GM21381 (cell line): ENCODE measurements around the gene RP9.
A peak's percentile ranks its signal among the peaks of the same experiment; 100 is the strongest.

ENCODE experiments used
- ATAC-seq: cut with Tn5 transposase; IDR thresholded peaks from one replicate; pipeline ENCODE4 v1.9.1; 2021; ENCODE audit warnings: mild to moderate bottlenecking, moderate library complexity; ENCODE audit not compliant: unreplicated experiment

Gene RP9, protein sequence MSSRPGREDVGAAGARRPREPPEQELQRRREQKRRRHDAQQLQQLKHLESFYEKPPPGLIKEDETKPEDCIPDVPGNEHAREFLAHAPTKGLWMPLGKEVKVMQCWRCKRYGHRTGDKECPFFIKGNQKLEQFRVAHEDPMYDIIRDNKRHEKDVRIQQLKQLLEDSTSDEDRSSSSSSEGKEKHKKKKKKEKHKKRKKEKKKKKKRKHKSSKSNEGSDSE

DNA sequence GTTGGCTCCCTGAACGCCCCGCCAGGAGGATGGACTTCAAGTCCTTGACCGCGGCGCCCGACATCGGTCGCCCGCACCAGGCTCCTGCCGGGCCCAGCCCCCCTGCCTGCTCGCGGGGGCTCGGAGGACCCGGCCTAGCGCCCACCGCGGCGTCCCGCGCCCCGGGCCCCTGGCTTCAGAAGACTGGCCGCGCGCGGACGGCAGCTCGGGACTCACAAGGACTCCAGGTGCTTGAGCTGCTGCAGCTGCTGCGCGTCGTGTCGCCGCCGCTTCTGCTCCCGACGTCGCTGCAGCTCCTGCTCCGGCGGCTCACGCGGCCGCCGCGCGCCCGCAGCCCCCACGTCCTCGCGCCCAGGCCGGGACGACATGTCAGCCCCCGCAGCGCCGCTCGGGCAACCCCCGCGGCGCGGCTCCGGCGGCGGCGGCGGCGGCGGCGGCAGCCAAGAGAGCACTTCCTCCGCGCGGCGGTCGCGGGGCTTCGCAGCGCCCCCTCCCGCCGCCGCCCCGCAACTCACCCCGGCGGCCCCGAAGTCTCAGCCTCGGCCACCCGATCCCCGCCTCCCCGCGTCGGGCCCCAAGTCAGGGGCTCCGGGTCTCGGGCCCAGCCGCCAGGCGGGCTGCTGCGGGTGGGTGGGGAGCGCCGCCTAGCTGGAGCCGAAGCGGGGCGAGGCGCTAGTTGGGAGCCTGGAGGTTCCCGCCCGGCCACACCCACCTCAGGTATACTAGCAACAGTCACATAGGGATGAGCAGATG, at the start of gene RP9:
RP9 (minus strand) TSS at position 400 of the 753 bp plus-strand sequence; CDS start at position 368, 32 bp downstream.
- ATAC-seq: peak; percentile 89

DNA sequence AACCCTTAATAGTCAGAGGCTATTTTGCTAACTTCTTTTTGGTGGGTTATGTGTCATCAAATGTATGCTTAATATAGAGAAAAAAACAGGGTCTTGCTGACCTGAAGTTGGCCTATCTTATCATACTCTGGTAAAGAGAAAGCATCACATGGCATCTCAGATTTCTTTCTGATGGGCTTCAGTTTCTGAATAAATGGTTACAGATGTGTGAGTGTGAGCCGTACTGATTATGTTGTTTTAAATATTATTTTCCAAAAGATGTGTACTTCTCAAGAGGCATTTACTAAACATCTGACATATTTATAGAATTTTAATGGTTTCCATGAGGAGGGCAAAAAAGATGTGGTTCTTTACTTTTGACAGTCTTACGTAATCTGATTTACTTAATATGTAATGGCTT, 48.6 kb upstream of the RP9 start:
- no peak for ATAC-seq

DNA sequence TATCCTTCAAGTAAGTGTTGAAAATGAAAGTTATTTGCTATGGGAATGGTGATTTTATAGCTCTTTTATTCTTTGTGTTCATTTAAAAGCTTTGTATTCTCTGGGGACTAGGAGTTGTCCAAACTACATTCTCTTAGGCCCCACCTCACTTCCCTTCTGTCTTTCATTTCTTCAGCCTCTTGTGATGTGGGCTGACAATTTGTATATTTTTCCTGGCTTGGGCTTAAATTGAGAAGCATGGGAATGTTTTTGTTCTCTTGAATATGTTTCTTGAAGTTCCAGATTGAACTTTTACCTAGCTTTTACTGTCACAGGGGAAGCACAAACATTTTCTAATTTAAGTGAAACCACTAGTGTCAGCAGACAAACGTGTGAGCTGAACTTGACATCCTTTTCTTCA, 48.1 kb upstream of the RP9 start:
- ATAC-seq: no peak

DNA sequence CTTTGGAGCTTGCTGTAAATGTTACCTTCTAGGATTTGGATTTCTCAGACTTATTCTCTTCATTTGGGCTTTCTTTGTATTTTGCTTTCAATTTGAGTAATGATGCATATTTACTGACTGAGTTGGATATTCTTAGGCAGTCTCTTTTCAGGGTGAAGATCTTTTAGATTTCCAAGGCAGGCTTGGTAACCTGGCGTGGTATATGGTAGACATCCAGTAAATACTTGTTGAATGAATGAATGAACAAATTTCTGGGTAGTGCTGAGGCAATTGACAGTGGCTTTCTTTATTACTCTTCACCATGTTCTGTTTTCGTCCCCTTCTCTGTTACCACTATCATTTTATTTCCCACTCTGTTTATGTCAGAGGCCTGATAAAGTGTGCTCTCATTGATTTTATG, 47.2 kb upstream of the RP9 start:
- ATAC-seq: no peak

DNA sequence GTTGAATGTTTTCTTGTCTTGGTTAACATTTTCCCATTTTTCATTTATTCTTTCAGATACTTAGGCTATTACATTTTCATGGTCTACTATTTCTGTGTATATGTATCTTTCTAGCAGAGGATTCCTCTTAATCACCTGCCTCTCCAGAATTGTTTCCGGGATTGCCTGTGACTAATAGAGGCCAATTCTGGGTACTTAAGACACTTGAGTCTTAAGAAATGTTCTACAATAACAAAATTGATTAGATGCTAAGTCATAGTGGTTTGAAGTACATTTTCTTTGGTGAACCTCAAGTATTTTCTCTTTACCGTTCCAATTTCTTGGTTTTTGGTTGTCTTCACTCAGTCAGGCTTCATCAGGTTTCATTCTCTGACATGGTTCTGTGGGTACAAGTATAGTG, 46.6 kb upstream of the RP9 start:
- no peak for ATAC-seq

DNA sequence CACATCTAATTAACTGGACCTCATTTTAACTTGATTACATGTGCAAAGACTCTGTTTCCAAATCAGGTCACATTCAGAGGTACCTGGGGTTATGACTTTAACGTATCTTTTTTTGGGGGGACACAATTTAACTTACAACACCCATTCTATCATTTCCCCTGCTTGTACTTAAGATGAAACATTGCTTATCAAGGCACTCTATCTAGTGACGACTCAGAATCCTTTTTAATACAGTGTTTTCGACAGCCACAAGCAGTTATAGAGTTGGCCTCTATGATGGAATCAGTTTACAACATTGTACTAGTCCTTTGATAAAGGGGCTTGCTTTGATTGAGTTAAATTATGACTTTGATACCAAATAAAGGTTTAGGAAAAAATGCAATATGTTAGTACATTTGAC, 42.9 kb upstream of the RP9 start:
- no peak for ATAC-seq

DNA sequence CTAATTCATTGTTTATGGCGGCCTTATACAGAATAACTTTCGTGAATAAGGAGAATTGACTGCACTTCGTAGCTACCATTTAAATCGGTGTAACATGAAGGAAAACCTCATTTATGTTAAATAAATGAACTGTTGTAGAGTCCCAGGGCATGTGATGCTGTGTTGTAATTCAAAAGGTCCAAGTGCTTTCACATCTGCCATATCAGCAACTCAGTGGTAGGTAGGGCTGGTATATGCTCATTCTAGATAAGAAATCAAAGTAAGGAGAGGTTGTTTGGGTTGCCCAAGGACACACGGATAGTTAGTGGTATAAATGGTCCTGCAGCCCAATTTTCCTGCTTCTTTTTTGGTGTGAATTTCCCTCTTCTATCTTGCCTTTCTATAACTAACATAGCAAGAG, 36.0 kb upstream of the RP9 start:
- no peak for ATAC-seq

DNA sequence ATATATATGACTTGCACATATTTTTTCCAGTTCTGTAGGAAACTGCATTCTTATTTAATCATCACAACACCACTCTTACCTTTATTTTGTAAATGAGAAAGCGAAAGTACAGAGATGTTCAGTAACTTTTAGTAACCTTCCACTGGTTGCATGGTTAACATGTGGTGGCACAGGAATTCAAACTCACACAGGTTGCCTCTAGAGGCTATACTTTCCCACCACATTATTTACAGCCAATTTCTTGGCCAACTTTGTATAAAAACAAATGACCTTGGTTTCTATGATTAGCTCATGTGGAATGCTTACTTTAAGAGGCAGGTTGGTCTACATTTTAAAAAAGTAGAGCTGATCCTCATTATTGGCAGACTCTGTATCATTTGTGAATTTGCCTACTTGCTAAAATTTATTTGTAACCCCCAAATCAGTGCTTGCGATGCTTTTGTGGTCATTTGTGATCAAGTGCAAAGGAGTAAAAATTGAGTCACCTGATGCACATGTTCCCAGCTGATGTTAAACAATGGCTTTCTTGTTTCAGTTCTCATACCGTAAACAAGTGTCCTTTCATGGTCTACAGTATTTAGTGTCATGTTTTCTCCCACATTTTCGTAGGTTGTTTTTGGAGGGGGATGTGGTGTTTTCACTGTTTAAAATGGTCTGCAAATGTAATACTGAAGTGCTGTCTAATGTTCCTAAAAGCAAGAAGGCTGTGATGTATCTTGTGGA, 35.0 kb upstream of the RP9 start:
- ATAC-seq: no peak

DNA sequence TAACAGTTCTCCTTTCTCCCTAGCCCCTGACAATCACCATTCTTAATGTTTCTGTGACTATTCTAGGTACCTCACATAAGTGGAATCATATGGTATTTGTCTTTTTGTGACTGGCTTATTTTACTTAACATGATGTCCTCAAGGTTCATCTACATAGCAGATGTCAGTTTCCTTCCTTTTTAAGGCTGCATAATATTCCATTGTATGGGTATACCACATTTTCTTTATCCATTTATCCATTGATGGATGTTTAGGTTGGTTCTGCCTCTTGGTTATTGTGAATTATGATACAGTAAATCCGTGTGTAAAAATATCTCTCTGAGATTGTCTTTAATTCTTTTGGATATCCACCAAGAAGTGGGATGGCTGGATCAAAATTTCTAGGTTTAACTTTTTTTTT, 33.4 kb upstream of the RP9 start:
- ATAC-seq: no peak

DNA sequence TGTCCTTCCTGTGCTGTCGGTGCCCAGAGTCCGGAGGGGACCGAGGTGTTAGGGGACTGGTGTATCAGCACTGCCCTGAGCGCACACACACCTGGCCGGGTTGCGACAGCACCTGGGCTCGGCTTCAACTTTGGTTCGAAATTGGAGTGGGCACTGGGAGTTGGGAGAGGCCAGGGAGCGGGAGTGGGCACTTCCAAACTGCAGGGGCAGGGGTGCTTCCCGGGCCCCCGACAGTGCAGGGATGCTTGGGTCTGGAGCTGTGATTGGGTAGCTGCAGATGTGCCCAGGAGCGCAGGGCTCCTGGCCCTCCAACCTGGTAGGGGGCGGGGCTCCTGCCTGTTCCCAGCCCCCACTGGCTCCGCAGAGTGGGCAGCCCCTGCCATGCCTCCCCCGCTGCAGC, 27.9 kb upstream of the RP9 start:
- ATAC-seq: no peak

DNA sequence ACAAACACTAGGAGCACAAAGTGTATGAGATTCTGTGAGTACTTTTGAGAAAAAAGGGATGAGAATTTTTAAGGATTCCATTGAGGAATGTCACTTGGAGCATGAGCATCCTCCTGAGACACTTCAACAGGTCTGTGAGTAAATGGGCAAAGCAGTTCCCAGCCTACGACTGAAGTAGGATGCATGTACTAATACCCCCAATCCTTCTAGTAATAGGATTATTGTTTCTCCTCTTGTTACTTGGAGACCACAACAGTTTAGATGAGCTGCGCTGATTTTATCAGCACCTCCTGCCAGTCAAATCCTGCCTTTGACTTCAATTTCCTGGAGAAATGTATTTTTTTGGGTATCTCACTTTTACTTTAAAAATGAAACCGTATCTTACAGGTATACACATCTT, 21.0 kb upstream of the RP9 start:
- no peak for ATAC-seq

DNA sequence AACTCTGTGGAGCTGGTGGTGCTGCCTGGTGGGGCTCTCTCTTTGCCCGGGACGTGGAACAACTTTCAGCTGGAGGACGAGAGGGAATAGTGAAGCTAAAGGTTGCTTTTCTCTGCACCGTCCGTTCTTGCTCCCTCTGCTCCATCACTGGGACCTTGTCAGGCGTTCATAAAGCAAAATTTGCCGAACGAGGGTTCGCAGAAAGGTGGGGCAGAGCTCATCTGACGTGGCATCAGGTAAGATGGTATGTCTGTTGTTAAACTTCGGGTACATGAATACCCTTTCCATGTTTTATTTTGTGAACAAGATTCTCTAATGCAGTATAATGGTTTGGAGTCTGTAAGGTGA, 20.6 kb upstream of the RP9 start:
- ATAC-seq: no peak

DNA sequence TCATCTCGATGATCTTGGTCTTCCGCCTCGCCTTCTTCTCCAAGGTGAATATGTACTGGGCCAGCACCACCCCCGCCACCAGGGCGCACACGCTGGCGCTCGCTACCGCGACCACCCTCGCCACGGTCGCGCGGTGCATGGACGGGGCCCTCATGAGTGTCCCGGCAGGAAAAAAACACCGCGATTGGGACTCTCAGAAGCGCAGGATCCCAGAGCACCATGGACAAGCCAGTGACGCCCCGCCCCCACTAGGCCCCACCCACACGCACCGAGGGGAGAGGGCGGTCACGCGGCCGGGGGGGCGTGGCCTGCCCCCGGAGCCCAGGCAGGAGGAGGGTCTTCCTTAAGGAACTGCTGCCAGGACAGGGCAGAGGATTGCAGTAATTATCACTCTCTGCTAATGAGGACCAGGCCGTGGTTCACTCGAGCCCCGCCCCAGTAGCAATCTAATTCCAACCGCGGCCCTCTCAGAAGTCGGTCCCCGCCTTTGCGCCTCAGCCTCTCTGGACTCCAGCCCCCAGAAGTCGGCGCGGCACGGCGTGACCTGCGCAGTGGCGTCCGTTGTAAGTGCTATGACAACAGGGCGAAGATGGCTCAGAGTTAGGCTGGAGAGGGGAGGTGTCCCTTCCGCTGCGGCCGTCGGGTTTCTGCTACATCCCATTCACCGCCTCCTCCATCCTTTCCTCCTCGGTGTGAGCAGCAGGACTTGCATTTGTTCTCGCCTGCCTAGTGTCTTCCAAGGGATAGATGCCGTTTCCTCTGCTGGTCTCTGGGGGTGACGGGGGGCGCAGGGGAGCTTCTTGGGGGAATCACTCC, 20.0 kb upstream of the RP9 start, which contains the start of gene BBS9:
BBS9 (plus strand) TSS at position 575 of the 816 bp plus-strand sequence. CDS start 16,689 bp downstream, outside the sequence.
- peak; percentile 99 for ATAC-seq

DNA sequence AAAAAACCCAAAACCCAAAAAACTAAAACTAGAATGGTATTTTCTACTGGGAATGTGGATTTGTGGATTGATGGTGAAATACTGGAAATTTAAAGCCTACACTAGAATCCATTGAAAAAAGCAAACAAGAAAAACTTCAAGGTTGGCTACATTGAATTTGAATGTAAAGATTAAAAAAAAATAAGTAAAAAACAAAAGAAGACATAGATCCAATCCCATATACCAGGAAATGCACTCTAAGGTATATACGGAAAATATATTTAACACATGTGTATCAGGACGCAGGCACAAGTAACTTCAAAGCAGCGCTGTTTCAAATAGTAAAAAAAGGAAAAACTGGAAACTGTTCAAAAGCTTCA, 19.4 kb upstream of the RP9 start:
- ATAC-seq: no peak

DNA sequence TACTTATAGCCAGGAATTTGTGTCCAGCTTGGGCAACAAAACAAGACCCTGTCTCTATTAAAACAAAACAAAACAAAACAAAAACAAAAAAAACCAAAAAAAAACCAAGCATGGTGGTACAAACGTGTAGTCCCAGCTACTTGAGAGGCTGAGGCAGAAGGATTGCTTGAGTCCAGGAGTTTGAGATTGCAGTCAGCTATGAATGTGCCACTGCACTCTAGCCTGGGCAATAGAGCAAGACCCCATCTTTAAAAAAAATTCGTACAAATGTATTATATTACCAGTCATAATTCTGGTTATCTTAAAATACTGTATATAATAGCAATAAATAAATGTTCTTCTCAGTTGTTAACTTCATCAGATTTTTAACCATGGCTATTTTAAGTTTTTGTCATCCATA, 17.9 kb upstream of the RP9 start:
- ATAC-seq: no peak

DNA sequence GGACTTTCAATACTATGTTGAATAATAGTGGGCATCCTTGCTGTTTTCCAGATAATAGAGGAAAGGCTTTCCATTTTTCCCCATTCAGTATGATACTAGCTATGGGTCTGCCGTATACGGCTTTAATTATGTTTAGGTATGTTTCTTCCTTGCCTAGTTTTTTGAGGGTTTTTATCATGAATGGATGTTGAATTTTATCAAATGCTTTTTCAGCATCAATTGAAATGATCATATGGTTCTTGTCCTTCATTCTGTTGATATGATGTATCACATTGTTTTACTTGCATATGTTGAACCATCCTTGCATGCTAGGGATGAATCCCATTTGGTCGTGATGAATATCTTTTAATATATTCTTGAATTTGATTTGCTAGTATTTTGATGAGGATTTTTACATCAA, 9.2 kb upstream of the RP9 start:
- no peak for ATAC-seq

DNA sequence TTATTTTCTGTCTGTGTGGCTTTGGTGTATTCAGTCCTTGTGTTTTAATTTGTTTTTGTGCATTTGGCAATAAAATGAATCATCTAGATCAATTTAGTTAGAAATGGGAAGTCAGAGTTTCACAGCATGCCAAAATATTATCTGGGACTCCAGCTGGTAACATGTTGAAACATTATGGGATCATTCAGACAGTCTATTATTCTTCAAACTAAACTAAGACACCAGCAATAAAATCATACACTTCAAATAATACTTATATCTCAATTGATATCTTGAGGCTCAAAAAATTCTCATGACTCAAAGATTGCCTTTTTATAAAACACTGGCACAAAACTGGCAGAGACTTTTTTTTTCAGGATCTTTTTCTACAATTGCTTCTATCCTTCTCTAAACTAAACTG, 5.8 kb upstream of the RP9 start:
- no peak for ATAC-seq

DNA sequence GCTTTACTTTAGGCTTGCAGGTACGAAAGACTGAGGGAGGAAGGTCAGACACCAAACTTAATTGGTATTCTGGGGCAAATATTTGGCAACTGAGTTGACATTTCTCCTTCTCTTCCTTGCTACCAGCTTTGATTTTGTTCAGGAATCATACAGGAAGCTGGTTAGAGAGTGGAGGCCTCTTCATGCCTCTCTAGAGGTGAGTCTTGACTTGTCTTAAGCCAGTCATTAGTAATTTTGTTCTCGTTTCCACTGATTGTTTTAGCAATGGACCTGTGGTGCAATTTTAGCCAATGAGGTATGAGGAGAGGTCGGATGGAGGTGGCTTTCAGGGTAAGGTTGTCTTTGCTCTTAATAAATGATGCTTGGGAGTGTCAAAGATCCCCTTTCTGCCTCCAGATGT, 2.4 kb upstream of the RP9 start:
- ATAC-seq: no peak

DNA sequence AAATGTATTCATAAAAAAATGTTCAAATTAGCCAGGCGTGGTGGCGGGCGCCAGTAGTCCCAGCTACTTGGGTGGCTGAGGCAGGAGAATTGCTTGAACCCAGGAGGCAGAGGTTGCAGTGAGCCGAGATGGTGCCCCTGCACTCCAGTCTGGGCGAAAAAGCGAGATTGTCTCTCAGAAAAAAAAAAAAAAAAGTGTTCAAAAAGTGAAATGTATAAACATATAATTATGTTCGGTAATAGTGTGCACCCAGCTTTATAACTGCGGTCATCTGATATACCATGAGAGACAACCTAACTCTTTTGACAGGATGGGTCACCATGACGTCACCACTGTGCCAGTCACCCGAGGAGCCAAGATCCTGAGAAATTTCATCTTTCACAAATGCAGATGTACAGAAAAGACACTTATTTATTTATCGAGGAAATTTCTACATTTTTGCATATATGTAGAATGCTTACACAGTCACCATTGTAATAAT, 594 bp upstream of the RP9 start:
- ATAC-seq: no peak

DNA sequence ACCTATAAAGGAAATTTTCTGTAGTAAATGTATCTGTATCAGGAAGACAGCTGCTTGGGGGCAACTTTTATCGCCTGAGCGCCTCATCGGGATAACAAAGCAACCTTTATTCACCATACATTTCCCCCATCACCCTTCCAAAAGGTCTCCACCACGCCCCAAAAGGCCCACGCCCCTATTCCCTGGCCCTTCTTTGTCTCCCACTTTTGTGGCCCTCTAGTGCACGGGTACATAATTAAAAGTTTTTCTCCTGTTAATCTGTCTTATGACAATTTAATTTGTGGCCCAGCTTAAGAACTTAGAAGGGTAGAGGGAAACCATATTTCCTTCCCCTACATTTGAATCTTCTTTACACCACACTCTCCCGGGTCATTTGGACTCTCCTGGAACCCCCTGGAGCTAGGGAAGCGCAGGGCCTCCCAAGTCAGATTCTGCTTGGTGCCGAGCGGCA, 625 bp downstream of the RP9 start:
- ATAC-seq: peak; percentile 5
